HL-60 (cell line): Measurements from ENCODE around the gene CAST.

Experiments used
- DNase-seq, 2 experiments: peaks; one replicate each; pipeline ENCODE4 v3.0.0-alpha.2; 2010 to 2020; ENCODE audit warnings: low read depth in 1 of 2, low spot score in 1 of 2
- H3K27ac ChIP-seq: fragments of 250-450 bp; sonication (Bioruptor Pico); replicated peaks from 2 replicates; pipeline ENCODE4 v1.5.1; 2020; ENCODE audit warnings: mild to moderate bottlenecking, moderate library complexity
- H3K27me3 ChIP-seq: fragments of 250-450 bp; sonication (Bioruptor Pico); 2 replicates; pipeline ENCODE4 v1.5.1; 2021; ENCODE audit warnings: mild to moderate bottlenecking, moderate library complexity; ENCODE audit not compliant: insufficient read depth, poor library complexity, severe bottlenecking
- H3K4me3 ChIP-seq: replicated peaks from 2 replicates; pipeline ENCODE4 v1.5.1; 2011; ENCODE audit warnings: mild to moderate bottlenecking, control low read depth, low read length; ENCODE audit not compliant: insufficient read depth
- GABPA ChIP-seq: IDR thresholded peaks from 2 replicates; pipeline ENCODE4 v1.6.1; 2012; ENCODE audit warnings: low read depth
- POLR2AphosphoS5 ChIP-seq: IDR thresholded peaks from 2 replicates; pipeline ENCODE4 v1.6.1; 2012; ENCODE audit warnings: low read depth
- REST ChIP-seq: IDR thresholded peaks from 2 replicates; pipeline ENCODE4 v1.6.1; 2012; ENCODE audit warnings: low read depth; ENCODE audit not compliant: insufficient replicate concordance
- SPI1 ChIP-seq: IDR thresholded peaks from 2 replicates; pipeline ENCODE4 v1.6.1; 2012; ENCODE audit warnings: low read depth, mild to moderate bottlenecking, borderline replicate concordance
- TF ChIP-seq, protein P1 (sequence below): IDR thresholded peaks from one replicate; pipeline ENCODE4 v1.5.1; 2011; ENCODE audit warnings: low read length, control low read depth, inconsistent platforms; ENCODE audit not compliant: insufficient read depth

The CAST gene

GRCh38 chr5:96634881-96635280 lies 27.3 kb upstream of the CAST start:
- H3K4me3 ChIP-seq = no peak overlapping the region
- TF ChIP-seq GABPA (no peak), SPI1 (no peak), REST (no peak), POLR2AphosphoS5 (no peak)
- TF ChIP-seq, protein P1, sequence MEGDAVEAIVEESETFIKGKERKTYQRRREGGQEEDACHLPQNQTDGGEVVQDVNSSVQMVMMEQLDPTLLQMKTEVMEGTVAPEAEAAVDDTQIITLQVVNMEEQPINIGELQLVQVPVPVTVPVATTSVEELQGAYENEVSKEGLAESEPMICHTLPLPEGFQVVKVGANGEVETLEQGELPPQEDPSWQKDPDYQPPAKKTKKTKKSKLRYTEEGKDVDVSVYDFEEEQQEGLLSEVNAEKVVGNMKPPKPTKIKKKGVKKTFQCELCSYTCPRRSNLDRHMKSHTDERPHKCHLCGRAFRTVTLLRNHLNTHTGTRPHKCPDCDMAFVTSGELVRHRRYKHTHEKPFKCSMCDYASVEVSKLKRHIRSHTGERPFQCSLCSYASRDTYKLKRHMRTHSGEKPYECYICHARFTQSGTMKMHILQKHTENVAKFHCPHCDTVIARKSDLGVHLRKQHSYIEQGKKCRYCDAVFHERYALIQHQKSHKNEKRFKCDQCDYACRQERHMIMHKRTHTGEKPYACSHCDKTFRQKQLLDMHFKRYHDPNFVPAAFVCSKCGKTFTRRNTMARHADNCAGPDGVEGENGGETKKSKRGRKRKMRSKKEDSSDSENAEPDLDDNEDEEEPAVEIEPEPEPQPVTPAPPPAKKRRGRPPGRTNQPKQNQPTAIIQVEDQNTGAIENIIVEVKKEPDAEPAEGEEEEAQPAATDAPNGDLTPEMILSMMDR = no peak
- H3K27ac ChIP-seq = no peak overlapping the region
- H3K27me3 ChIP-seq = no peaks in the 10 kb centered on the region
- DNase-seq = no peak

- Histone ChIP-seq H3K4me3 (no peak overlapping the region), H3K27me3 (no peaks in the 10 kb centered on the region), H3K27ac (no peak overlapping the region)
- TF ChIP-seq SPI1 (no peak), GABPA (no peak), POLR2AphosphoS5 (no peak)
- TF ChIP-seq, protein P1 = no peak
- DNase-seq = no peak
These were observed 26.1 kb upstream of the CAST start for GRCh38 chr5:96636046-96636445.

DNA sequence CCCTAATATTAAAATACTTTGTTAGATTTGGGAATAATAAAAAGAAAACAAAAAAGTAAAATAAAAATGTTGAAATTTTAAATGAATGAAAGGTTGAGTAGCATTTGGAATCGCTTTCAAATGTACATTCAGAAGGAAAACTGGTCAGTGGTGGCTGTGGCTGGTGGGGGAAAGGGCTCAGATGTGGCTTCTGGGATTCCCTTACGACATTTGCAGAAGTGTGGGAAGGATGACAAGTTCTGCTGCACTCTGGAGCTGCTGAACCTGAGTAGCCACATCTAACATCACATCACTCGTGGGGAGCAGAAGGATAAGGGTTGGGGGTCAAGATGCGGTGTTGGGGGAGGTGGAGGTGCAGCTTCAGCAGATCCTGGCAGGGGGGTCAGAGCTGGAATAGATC lies 25.6 kb upstream of the CAST start:
- Histone ChIP-seq H3K4me3 (no peak overlapping the region), H3K27me3 (no peaks in the 10 kb centered on the region), H3K27ac (no peak overlapping the region)
- DNase-seq = no peak
- TF ChIP-seq, protein P1 = no peak
- TF ChIP-seq POLR2AphosphoS5 (no peak), GABPA (no peak), SPI1 (no peak), REST (no peak)

- TF ChIP-seq GABPA (no peak), REST (no peak), SPI1 (no peak), POLR2AphosphoS5 (no peak)
- TF ChIP-seq, protein P1 = no peak
- no peak for DNase-seq
- no peaks in the 10 kb centered on the region for H3K27me3 ChIP-seq
- H3K27ac ChIP-seq = no peak overlapping the region
- no peak overlapping the region for H3K4me3 ChIP-seq
These were observed 25.0 kb upstream of the CAST start for GRCh38 chr5:96637196-96637595.
